Liver (tissue), 2 donors: ENCODE results near the gene KCNQ5.

Experiments used
- YY1 ChIP-seq: IDR thresholded peaks from 2 replicates; pipeline ENCODE4 v1.6.1; 2016; ENCODE audit warnings: antibody characterized with exemption, mild to moderate bottlenecking
- TF ChIP-seq, protein P1 (sequence below): fragments of 150-350 bp; IDR thresholded peaks from 2 replicates; pipeline ENCODE4 v1.5.1; 2017; ENCODE audit warnings: improper control_type of control experiment, low read depth, low read length; ENCODE audit not compliant: missing input control
- donor health status: healthy.

DNA sequence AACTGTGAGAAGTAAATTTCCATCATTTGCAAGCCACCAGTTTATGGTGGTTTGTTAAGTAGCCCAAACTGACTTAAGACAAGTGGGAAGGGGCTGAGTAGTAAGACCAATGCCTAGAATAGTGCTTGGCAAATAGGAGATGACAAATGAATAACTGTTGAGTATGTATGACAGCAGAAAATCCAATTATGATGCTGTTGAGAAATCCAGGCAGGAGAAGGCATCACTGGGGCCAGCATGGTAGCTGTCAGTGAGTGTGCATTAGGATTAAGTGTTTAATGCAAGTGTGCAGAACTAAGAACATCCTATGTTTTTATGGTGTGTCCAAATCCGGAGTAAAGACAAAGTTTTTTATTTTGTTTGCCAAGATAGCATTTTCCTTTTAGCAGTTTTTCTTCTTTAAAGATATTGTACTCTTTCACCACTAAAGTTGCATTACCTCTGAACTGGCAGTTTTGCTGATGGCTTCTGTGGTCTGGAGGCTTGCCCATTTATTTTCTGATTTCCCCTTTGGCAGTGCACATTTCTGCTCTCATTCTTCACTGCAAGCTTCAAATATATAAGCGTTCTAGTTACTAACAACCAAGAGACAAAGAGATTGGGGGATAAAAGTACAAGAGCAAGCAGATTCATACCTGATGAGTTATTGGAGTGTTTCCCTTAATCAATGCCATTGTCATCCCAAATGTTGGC lies 289.7 kb downstream of the KCNQ5 start:
- TF ChIP-seq, protein P1, sequence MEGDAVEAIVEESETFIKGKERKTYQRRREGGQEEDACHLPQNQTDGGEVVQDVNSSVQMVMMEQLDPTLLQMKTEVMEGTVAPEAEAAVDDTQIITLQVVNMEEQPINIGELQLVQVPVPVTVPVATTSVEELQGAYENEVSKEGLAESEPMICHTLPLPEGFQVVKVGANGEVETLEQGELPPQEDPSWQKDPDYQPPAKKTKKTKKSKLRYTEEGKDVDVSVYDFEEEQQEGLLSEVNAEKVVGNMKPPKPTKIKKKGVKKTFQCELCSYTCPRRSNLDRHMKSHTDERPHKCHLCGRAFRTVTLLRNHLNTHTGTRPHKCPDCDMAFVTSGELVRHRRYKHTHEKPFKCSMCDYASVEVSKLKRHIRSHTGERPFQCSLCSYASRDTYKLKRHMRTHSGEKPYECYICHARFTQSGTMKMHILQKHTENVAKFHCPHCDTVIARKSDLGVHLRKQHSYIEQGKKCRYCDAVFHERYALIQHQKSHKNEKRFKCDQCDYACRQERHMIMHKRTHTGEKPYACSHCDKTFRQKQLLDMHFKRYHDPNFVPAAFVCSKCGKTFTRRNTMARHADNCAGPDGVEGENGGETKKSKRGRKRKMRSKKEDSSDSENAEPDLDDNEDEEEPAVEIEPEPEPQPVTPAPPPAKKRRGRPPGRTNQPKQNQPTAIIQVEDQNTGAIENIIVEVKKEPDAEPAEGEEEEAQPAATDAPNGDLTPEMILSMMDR = no peak
- no peak for TF ChIP-seq YY1
